Activated CD4-positive, alpha-beta T cell treated with anti-CD3 and anti-CD28 coated beads, Interleukin-2, amount 50 U/mL, for 48 hours (primary cell): ENCODE measurements around the gene SDCBP2.

Experiments used
- DNase-seq, 2 experiments: peaks; one replicate each; pipeline ENCODE4 v3.0.0-alpha.2; 2020

Gene SDCBP2

DNA sequence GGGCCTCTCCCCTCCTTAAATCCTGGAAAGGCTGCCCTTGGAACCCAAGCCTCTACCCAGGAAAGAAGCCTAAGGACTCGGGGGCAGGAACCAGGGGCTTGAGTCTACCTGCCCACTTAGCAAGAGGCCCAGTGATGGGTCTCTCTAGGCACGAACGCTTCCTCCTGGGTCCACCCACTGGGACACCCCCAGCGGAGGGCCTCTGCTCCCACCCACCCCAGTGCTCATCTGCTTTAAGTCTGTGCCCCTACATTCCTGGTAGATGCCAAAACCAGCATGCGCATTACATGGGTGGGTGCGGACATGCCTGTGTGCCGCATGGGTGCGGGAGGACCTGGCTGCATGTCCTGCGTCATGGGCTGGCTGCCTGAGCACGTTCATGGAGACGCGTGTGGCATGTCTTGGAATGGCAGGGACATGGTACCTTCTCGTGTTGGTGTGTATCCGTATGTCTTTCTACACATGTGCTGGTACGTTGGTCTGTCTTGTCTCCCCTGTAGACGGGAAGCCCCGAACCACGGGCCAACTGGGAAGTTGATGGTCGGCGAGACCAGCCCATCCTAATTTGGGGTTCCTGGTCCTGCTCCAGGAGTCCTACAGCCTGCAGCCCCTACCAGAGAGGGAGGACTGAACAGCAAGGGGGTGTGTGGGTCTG is 33.5 kb downstream of the SDCBP2 start:
- no peak for DNase-seq

DNA sequence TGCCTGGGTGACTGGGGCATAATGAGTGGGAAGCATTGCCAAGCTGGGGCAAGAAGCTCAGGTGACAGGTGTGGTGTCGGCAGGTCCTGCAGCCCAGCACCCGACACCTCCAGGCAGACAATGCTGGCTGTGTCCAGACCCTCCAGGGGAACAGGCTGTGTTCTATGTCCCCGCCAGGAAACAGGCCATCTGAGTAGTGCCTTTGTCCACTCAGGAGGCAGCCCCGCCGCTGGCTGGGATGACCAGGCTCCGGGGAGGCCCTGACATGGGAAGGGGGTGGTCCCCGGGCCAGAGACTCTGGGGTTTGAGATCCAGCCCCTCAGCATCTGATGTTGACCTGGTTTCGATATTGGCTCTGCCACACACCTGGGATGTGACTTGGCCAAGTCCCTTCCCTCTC is 34.4 kb downstream of the SDCBP2 start:
- no peak for DNase-seq

DNA sequence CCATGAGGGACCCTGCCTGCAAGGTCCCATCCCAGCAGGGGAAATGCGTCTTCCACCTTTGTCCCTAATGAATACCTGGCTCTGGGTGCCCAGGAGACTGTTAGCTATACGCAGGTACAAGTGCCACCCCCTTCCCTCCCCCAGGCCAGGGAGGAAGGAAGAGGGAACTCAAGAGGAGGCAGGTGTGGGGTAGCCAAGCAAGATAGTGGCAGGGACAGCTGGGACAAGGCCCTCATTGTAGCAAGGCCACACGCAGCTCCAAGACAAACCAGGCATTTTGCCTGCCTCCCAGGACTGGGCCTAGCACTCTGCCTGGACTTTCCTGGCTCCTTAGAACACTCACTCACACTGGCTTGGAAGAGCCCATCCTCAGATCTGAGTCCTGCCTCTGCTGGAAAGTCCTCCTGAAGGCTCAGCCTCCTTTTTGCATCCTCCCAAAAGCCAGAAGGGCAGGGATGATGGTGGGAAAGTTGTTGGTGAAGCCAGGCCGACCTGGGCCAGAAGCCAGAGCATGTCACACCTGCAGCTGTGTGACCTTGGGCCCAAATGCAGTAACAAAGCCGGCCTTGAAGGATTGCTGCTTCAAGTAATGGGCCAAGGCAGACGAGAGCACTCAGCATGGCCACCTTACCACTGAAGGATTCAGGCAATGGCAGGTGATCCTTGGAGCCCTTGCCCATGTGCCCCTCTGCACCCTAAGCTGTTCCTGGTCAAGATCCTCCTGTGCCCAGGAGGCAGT is 35.1 kb downstream of the SDCBP2 start:
- no peak for DNase-seq

DNA sequence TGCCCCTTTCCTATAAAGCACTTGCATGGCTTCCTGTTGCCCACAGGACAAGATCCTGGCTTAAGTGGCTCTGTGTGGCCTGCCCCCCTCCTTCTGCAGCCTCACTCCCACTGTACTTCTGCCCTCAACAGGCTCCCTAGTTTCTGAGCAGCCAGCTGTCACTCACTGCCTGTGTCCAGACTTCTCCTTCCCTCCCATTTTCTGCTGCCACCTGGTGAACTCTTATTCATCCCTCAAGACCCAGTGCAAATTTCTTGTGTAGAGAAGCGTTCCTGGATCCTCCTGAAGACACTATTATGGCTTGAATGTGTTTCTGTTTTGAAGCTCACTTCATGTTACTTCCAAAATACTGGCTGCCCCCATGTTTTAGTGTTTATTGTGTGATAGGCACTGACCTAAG is 36.3 kb downstream of the SDCBP2 start:
- no peak for DNase-seq

DNA sequence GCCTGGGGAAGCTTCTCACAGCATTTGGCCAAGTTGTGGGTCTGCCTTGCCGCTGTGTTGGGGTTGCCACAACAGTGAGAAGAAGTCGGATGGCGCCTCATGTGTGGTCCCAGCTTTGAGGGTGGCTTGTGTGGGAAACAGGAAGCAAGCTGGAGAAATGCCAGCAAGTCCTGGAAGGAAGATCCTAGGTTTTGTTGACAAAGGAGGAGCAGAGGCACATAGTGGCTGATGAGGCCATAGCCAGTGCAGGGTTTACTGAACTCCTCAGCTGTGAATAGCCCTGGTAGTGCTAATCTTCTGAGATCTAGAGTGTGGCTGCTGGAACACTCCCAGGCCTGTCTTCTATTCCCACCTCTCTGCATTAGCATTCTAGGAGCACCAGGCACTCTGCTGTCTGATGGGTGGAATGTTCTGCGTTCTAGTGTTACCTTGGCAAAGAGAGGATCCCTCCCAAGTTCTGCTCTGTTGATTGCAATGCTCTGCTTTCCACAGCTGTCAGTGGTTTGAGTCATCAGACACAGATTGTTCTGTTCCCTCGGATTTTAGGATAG is 37.7 kb downstream of the SDCBP2 start:
- no peak for DNase-seq

DNA sequence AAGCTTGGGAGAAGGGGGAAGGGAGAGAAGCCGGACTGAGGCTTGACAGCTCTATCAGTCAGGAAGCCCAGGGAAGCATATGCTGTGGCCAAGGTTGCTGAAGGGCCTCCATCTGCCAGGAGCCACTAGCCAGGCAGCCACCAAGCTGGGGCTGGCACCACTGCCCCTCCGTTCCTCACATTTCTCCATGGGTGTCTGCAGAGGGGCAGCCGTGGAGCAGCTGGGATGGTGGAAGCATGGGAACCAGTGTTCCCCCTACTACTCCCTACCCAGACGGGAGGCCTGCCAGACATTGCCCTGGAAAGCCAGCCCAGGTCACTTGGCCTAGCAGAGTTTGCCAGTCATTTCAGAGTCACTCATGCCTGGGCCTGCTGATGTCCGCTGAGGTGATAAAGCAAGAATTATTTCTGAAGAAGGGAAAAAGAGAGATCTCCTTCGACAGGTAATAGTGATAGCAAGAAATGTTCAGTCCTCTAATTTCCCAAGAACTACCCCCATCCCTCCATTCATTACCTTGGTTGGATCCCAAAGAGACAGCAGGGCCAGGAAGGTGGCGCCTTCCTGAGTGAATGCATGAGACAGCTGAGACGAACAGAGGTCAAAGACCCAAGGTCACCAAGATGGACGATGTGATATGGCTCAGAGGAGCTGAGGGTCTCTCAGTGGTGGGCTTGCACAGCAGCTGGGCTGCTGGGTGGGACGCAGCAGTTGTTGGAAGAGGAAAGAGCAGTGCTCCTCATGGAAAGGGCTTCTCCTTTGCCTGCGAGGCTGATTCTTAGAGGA is 41.0 kb downstream of the SDCBP2 start:
- DNase-seq = no peak

DNA sequence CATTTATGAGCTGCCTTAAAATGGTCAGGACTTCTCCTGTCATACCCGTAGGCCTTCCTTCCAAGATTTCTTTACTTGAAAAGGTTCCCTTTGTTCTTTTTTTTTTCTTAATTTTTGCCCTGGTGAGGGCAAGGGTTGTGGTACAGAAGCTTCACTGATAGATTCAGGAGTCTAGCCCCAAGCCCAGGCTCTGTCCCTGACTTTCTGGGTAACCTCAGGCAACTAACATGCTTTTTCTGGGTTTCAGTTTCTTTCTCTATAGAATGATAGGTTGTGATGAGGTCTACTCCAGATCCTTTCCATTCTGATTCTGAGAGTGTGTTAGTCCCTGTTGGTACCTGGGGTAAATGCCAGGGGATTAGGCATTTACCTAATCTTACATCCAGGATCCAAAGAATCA is 41.6 kb downstream of the SDCBP2 start:
- DNase-seq = no peak

DNA sequence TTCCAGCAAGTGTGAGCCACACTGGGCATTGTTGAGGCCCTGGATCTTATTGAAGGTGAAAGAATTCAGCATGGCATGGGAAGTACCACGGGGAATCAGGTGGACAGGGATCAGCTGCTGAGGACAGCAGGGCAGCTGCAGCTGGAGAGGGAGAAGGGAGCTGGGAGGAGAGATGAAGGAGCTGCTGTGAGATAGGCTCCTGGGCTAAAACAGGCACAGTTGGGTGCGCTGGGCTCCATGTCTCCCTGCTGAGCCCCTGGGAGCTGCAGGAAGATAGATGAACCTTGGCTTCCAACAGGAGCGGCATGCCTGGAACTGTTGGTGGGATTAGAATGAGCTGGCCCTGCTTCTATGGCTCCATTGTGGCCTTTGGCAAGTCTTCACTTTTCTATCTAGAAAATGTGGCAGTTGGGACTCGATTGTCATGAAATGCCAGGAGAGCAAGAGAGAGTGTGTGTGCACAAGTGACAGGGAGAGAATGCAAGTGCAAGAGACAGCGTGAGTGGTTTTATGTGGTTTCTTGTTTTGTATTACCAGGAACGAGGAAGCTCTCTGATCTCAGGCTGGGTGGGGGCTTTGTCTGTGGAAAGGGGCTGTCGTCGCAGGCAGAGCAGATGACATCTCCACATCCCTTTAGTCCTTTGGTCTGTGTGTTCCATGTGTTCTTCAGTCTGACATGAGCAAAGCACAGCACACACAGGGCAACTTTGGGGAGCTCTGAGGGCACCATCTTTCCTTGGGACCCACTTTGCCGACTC is 42.5 kb downstream of the SDCBP2 start:
- no peak for DNase-seq

DNA sequence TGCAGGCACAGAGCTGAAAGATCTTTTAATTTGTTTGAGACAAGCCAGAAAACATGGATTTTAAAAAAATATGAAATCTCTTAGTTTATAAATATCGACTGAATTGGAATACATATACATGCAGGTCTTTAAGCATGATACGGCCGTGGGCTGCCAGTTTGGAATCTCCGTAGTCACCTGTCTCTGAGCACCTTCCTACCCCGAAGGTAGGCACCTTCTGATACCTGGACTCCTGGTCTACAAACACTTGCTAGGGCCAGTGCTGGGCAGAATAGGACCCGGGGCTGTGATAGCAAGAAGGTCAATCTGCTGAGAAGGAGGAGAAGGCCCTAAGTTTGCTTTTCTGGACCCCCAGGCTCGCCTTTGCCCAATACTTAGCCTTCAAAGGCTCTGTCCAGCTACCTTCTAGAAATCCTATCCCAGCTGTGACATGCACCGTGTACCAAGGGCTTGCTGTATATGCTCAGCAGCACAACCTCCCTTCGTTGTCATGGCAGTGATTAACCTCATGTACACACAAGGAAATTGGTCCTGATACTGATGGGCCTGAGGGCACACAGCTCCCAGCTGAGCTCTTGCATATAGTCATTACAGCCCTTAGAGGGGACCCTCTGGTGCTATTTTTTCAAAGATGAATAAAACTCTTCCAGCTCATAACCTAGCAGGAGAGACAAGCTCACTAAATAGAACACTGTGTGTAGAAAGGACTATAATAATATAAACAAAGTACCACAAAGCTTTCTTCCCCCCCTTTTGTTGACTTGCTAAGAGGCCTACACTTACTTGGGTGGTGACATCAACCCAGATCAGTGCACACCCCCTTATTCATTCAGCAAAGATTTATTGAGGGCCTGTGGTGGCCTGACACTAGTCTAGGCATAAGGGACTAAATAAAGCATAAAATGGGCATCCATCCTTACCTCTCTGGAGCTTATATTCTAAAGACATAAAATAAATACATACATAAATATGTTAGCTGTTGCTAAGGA is 45.1 kb downstream of the SDCBP2 start:
- DNase-seq = no peak

DNA sequence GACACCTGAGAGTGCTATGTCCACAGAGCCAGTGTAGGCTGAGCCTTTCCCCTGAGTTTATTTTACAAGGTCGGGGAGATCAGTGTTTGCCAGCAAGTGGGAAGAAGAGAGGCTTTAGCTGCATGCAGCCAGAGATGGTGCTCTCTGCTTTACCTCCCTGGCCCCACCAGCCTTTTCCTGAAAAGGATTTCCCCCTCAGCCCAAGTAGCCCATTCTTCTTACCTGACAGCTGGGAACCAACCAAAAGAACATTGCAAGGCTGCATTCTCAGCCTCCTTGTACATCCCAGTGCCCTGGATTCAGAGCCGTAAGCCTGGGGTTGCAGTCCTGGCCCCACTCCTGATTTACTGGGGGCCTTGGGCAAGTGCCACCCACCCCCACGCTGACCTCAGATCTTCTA is 46.0 kb downstream of the SDCBP2 start:
- DNase-seq = no peak

DNA sequence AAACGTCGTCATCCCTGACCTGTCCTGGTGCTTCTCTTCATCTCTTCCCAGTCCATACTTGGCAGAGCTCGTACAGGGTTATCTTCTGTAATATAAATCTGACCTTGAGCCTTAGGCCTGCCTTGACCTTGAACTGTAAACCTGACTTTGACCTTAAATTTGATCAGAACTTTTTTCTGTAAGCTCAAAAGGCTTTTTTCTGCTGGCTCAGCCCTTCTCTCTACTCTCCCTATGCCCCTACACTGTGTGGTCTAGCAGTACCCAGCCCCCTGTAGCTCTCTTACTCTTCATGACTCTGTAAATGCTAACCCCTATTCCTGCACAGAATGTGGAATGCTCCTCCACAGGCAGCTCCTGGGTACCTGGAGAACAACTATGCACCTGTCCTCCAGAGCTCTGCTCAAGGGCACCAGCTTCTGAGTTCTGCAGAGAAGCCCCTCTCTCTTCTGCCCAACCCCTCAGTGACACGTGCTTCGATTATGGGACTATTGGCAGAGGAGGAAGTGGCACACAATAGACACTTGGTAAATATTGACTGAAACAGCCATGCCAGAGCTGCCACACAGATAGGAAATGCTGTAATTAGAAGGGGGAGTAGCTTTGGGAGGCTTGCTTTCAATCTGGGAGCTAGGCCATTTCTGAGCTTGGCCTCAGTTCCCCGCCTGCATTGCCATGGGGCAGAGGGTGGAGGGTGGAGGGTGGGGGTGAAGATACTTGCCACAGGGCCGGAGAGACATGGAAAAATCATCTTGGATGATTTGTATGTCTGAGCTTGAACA is 47.5 kb downstream of the SDCBP2 start:
- no peak for DNase-seq

DNA sequence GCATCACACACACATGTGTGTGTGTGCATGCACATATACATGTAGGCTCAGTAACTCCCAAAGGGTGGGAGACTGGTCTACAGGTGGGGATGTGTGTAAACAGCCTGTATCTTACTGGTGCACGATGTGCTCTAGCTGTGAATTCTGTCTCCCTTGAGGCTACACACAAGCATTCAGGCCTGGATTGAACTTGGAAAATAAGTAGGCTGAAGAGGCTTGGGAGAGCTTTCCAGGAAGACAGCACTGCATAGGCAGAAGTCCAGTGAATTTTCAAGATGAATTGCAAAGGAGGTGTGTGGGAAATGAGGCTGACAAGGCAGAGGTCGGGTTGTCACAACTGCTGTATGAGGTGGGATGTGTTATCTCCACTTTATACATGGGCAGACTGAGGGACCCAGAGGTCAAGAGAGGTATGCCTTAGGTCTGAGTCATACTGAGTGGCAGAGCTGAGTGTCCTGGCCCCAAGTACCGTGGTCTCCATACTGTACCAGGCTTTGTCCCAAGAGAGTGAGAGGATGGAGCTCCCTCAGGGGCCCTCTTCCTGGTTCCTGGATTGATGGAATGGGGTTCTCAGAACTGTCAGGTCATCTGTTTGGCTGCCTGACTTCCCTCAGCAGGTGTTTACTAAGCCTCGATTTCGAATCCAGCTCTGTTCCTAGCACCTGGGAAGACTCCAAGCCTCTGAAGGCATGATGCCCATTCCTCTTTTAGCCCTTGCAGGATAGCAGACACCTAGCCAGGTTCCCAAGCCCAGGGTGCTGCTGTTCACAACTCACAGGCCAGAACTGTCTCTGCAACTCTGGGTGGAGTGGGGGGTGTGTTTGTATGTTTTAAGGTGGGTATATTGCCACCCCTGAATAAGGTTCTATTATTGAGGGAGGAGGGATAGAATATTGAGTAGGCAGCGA is 48.5 kb downstream of the SDCBP2 start:
- no peak for DNase-seq

DNA sequence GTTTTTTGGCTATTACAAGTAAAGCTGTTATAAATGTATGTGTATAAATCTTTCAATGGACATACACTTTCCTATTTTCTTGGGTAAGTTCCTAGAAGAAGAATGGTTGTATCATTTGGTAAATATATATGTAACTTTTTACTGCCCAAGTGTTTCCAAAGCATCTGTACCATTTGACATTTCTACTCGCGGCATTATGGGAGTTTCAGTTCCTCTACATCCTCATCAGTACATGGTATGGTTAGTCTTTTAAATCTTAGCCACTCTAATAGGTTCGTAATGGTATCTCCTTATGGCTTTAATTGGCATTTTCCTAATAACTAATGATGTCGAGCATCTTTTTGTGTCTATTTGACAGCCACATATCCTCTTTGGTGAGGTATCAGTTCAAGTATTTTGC is 49.9 kb downstream of the SDCBP2 start:
- DNase-seq = no peak

DNA sequence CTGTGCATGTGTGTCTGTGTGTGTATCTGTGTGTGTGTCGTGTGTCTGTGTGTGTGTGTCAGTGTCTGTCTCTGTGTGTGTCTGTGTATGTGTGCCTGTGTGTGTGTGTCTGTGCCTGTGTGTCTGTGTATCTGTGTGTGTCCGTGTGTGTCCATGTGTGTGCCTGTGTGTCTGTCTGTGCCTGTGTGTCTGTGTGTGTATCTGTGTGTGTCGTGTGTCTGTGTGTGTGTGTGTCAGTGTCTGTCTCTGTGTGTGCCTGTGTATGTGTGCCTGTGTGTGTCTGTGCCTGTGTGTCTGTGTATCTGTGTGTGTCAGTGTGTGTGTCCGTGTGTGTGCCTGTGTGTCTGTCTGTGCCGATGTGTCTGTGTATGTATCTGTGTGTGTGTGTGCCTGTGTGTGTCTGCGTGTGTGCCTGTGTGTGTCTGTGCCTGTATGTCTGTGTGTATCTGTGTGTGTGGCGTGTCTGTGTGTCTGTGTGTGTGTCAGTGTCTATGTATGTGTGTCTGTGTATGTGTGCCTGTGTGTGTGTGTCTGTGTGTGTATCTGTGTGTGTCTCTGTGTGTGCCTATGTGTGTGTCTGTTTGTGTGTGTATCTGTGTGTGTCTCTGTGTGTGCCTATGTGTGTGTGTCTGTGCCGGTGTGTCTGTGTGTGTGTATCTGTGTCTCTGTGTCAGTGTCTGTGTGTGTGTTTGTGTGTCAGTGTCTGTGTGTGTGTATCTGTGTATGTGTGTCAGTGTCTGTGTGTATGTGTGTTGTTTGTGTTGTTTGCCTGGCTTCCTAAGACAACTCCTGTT is 51.2 kb downstream of the SDCBP2 start:
- no peak for DNase-seq

DNA sequence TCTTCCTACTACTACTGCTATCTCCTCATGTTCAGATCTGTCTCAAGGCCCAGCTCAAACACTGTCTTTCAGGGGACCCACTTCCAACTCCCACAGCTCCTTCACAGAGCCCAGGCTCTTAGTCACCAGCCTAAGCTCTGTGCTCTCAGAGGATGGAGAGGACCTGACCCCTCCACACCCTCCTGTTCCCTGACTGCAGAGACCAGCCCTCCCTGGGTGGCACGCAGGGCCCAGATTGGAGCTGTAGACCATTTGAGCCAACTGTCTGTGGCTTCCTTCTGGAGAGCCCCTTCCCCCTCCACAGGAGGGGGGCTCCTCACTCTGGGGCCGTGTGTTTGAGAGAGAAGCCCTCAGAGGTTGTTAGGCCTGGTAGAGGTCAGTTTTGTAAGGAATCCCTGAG is 53.0 kb downstream of the SDCBP2 start:
- no peak for DNase-seq

DNA sequence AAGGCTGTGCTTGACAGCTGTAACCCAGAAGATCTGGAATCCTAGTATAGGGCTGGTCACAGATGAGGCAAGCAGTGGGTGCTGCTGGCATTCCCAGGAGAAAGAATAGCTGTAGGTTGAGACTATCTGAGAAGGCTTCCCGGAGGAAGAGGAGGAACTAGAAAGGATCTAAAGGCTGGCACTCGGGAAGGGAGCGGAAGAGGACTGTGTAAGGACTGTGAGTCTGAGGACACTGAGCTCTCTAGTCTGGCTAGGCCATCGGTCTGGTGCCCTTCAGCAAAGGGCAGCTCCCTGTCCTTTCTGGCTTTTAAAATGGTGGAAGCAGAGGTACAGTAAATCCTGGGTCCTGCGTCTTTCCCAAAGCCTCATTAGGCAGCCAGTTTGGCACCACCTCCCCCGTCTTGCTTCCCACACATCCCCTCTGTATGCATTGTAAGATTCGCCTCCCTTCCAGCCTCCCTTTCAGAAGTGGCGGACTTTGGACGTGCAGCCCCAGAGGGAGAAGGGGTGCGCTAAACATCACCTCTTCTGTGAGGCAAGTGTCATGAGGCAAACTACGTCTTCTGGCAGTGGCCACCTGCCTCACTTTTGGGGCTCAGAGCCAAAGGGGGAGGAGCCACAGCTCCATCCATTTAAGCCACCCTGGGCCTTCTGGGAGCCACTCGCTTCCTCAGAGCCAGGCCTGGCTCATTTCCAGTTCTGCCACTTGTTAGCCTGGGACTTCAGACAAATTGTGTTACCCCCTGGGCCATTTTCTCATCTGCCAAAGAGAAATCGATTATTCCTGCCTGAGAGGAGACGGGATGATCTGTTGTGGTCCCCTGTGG is 54.2 kb downstream of the SDCBP2 start:
- no peak for DNase-seq

DNA sequence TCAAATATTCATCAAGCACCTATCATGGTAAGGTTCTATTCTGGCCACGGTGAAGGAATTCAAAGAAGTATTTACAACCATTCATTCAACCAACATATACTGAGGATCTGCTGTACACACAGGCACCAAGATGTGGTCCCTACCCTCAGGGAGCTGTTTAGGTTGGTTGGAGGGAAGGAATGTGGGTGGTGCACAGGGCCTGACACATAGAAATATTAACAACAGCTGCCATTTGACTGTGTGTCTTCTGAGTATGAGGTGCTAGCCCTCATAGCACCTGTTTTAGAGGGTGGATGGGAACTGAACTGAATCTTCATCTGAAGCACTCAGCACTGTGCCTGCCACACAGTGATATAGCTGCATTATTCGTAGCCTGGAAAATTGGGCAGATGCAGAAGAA is 55.6 kb downstream of the SDCBP2 start:
- no peak for DNase-seq
